ENCODE results near the gene PRKAR2B.

GRCh38 chr7:107014387-107015023, 30.0 kb upstream of the PRKAR2B start:
- TF ChIP-seq CTCF (IDR thresholded peaks at IDR 0.05): no peak
- no peak for TF ChIP-seq POLR2AphosphoS5 (IDR thresholded peaks at IDR 0.05)

Data from breast epithelium (tissue), 3 donors.